Skeletal muscle cell (primary cell): ENCODE data around the gene AUTS2.

Experiments used
- DNase-seq: peaks from one replicate; pipeline ENCODE4 v3.0.0-alpha.2; 2010; ENCODE audit warnings: low read depth
- H3K4me3 ChIP-seq: 2 replicates; pipeline ENCODE4 v1.5.1; 2011; ENCODE audit warnings: low read depth, mild to moderate bottlenecking, control low read depth, low read length, moderate library complexity

Gene AUTS2

GRCh38 chr7:69967689-69968450 lies 369.6 kb downstream of the AUTS2 start:
- no peak for DNase-seq
- no peak overlapping the region for H3K4me3 ChIP-seq

DNA sequence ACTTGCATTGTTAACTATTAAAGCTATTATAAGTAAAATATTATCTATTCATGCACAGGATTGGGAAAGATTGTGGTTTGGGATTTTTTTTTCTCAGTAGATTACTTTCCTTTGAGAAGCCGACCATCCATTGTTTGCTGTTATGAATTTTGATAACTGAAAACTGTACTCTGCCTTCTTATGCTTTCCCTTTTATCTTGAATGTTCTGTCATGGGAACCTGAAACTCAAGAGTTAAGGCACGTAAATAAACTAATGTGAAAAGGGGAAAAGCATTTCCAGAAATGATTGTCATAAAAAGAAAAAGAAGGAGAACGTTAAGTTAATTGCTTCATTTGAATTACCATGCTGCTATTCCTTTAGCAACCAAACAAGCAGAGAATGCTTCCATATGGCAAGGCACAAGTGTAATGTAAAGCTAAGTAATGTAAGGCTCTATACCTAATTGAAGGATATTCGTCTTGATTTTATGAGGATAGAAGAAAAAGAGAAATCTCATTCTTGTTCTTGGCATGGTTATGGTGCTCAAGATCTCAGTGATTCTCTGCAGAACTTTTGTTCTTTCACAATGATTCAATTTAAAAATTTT lies 370.8 kb downstream of the AUTS2 start:
- no peak for DNase-seq

GRCh38 chr7:69981646-69982045 lies 383.4 kb downstream of the AUTS2 start:
- H3K4me3 ChIP-seq = no peak overlapping the region
- no peak for DNase-seq

More for the DNA sequence above, 370.8 kb downstream of the AUTS2 start:
- H3K4me3 ChIP-seq = no peak overlapping the region

- no peak overlapping the region for H3K4me3 ChIP-seq
- peak; percentile 64 for DNase-seq
These were observed 383.9 kb downstream of the AUTS2 start for GRCh38 chr7:69982197-69982596.

- DNase-seq = no peak
- no peak overlapping the region for H3K4me3 ChIP-seq
These were observed 391.3 kb downstream of the AUTS2 start for GRCh38 chr7:69989551-69989950.

- no peak for DNase-seq
- H3K4me3 ChIP-seq = no peak overlapping the region
These were observed 394.7 kb downstream of the AUTS2 start for GRCh38 chr7:69992938-69993337.

DNA sequence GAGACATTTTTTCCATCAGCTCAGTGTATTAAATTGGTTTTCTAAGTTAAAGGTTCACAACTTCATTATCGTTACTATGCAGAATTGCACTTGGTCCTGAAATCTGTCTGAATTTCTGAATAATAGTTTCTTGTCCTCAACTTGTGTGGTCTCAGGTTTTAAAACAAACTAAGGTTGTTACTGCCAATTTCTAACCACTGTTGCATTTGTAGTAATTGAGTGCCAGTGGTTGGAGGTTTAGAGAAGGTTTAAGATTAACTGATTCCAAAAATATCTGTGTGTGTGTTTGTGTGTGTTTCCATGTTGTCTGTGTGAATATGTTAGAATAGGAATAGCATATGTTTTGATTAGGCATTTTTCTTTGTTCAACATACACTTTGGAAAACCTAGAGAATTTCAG lies 395.9 kb downstream of the AUTS2 start:
- no peak overlapping the region for H3K4me3 ChIP-seq
- DNase-seq = no peak

DNA sequence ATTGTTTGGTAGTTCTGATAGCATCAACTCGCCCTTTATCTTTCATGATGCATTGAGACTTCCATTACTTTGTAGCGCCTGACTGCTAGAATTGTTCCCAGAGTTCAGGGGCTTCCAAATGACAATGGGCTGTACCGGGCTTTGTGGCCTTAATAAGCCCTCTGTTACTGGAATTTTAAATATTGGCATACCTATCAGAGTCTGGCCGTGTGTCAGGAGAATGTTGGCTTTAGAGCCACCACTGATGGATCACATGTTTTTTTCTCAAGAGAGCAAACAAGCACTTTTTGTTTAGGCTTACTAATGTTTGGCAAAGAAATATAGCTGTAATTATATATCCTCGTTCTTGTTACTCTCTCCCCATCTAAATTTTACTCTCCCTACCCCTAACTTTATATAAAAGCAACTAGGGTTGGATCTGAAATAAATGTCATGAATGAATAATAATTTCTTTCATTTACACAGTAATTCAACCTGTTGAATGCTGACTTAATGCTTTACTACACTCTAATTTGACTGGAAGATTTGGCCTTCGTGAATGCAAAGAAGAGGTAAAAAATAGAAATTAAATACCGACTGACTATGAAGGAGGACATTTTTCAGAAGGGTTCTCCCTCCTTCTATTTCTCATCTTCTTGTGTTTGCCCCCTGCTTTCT lies 396.7 kb downstream of the AUTS2 start:
- H3K4me3 ChIP-seq = no peak overlapping the region
- DNase-seq = no peak

DNA sequence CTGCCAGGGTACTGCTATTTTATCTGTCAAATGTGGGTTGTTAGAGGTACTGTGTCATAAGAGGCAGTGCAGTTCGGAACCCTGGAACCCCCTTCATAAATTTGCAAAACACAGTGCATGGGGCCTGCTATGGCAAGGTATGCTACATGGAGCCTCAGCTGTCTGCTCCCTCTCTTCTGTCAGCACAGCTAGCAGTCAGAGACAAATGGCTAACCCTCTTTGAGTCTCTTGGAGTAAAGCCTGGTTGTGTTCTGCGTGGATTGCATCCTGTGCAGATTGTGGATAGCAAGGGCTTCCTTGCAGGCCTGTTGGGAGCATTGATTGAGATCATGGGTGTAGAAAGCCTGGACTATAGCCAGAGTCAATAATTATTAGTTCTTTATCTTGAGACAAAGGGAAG lies 397.8 kb downstream of the AUTS2 start:
- H3K4me3 ChIP-seq = no peak overlapping the region
- no peak for DNase-seq

GRCh38 chr7:70000737-70001348 lies 402.6 kb downstream of the AUTS2 start:
- H3K4me3 ChIP-seq = no peak overlapping the region
- DNase-seq = no peak

DNA sequence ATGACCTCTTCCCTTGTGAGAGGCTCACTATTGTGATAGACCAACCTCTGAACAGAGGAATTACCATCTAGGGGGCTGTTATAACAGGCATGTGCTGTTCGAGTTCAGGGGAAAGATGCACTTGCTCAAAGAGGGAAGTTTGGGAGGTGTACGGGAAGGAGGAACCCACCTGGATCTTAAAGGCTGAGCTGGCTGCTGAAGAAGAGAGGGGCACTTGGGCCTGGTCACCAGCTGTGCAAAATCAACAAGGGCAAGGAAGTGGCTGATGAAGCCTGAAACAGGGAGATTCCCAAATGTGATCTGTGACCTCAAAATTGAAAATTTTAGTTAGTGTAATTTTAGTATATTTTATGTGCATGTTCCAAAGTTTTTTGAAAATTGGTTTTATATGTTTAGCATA lies 407.2 kb downstream of the AUTS2 start:
- DNase-seq = no peak
- no peak overlapping the region for H3K4me3 ChIP-seq

DNA sequence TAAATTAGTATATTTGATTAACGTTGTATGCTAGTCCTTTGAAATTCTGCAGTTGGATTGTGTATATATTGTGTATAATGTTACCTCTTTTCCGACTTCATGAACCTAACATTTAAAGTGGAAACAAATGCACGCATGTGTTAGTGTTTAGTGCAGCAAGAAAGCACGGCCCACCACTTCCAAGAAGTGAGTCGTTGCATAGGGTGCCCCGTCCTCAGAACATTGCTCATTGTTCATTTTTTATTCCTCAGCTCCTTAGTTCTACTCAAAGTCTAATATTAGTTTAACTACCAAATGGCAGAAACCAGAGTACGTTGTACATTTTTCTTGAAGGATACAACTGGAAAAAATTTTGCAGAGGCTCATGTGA lies 407.6 kb downstream of the AUTS2 start:
- DNase-seq = no peak
- no peak overlapping the region for H3K4me3 ChIP-seq

- no peak overlapping the region for H3K4me3 ChIP-seq
- DNase-seq = peak; percentile 15
These were observed 408.1 kb downstream of the AUTS2 start for GRCh38 chr7:70006261-70006920.

GRCh38 chr7:70008466-70008865 lies 410.2 kb downstream of the AUTS2 start:
- no peak for DNase-seq
- no peak overlapping the region for H3K4me3 ChIP-seq

GRCh38 chr7:70014472-70015177 lies 416.4 kb downstream of the AUTS2 start:
- no peak for DNase-seq
- no peak overlapping the region for H3K4me3 ChIP-seq

- no peak for DNase-seq
- H3K4me3 ChIP-seq = no peak overlapping the region
These were observed 417.1 kb downstream of the AUTS2 start for GRCh38 chr7:70015353-70015752.

DNA sequence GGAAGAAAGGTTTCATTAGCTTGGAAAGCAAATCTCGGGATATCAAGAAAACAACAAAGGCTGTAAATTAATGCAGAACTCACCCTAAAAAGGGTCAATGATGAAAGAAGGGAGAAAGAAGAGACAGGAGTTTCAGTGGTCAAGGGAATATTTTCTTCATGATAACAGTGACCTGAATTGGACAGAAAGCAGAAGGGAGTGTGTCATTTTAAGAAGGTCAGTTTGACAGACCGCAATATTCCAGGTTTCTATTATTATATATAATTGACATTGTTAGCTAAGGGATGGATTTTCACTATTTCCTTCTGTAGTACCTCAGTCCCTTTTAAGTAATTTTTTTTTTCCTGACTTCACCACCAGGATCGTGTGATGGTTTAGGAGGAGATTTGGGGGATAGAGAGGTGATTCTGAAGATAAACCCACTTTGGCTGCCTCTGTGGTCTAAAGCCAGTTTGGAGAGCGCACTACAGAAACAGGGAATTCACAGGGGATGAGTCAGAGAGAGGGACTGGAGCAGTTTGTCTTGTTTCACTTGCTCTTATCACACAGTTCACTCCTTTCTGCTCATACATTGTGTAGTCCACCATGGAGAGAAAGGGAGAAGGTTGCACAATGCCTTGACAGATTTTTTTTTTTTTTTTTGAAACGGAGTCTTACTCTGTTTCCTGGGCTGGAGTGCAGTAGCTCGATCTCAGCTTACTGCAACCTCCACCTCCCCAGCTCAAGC lies 417.9 kb downstream of the AUTS2 start:
- DNase-seq = peak; percentile 48
- no peak overlapping the region for H3K4me3 ChIP-seq

- no peak for DNase-seq
- H3K4me3 ChIP-seq = no peak overlapping the region
These were observed 419.1 kb downstream of the AUTS2 start for GRCh38 chr7:70017357-70017756.

GRCh38 chr7:70018700-70019099 lies 420.4 kb downstream of the AUTS2 start:
- no peak overlapping the region for H3K4me3 ChIP-seq
- DNase-seq = no peak
